ENCODE measurements around the gene CAVIN2.

The CAVIN2 gene

DNA sequence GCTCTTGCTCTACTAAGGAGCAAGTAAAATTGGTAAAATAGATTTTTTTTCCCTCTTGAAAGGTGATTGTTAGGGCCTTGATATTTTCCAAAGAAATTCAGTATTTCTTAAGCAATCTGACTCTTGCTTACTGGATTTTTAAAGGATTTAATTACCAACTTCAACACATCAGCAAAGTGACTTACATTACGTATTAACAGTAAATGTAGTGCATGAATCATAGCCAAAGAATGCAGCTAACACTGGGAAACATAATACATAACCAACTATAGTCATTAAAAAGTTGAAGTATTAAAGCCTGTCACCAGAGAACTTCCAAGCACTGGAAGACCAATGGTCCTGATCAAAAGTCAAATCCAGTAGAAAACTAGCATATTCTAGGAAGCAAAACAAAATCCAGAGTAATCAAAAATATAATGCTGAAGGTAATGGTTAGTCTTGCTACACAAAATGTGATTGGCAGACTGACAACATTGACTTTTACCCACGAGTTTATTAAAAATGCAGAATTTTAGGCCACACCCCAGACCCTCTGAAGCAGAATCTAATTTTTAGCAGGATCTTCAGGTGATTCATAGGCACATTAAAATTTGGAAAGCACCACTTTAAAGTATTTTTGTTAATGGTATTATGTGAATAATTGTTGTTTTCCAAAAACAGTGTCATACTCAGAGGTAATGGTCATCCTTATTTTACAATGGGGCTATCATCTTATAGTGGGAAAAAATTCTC, 31.8 kb upstream of the CAVIN2 start:
- TF ChIP-seq KLF8 (tag by site-specific recombination; IDR thresholded peaks at IDR 0.05) (0 out of 2 replicates have a peak, but pooled peaks have one; percentile 19), ZNF654 (tag by site-specific recombination; IDR thresholded peaks at IDR 0.05; ENCODE audit: low read depth) (no peak), RBAK (tag by site-specific recombination; IDR thresholded peaks at IDR 0.05) (no peak), ZNF785 (tag by site-specific recombination; IDR thresholded peaks at IDR 0.05) (no peak), SP7 (tag by site-specific recombination; IDR thresholded peaks at IDR 0.05) (0 out of 2 replicates have a peak, but pooled peaks have one; percentile 27), ZNF776 (tag by site-specific recombination; IDR thresholded peaks at IDR 0.05; ENCODE audit: borderline replicate concordance) (no peak), ZNF558 (tag by site-specific recombination; IDR thresholded peaks at IDR 0.05) (0 out of 2 replicates have a peak, but pooled peaks have one; percentile 19), ZNF561 (tag by site-specific recombination; IDR thresholded peaks at IDR 0.05; ENCODE audit: borderline replicate concordance) (no peak), ZNF629 (tag by site-specific recombination; IDR thresholded peaks at IDR 0.05) (peak; percentile 42; the same call in 1 of the 2 replicates), ZNF626 (tag by site-specific recombination; IDR thresholded peaks at IDR 0.05) (no peak)
- TF ChIP-seq, protein P1, sequence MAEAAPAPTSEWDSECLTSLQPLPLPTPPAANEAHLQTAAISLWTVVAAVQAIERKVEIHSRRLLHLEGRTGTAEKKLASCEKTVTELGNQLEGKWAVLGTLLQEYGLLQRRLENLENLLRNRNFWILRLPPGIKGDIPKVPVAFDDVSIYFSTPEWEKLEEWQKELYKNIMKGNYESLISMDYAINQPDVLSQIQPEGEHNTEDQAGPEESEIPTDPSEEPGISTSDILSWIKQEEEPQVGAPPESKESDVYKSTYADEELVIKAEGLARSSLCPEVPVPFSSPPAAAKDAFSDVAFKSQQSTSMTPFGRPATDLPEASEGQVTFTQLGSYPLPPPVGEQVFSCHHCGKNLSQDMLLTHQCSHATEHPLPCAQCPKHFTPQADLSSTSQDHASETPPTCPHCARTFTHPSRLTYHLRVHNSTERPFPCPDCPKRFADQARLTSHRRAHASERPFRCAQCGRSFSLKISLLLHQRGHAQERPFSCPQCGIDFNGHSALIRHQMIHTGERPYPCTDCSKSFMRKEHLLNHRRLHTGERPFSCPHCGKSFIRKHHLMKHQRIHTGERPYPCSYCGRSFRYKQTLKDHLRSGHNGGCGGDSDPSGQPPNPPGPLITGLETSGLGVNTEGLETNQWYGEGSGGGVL (tag by site-specific recombination; IDR thresholded peaks at IDR 0.05), result no peak
- TF ChIP-seq, protein P2, sequence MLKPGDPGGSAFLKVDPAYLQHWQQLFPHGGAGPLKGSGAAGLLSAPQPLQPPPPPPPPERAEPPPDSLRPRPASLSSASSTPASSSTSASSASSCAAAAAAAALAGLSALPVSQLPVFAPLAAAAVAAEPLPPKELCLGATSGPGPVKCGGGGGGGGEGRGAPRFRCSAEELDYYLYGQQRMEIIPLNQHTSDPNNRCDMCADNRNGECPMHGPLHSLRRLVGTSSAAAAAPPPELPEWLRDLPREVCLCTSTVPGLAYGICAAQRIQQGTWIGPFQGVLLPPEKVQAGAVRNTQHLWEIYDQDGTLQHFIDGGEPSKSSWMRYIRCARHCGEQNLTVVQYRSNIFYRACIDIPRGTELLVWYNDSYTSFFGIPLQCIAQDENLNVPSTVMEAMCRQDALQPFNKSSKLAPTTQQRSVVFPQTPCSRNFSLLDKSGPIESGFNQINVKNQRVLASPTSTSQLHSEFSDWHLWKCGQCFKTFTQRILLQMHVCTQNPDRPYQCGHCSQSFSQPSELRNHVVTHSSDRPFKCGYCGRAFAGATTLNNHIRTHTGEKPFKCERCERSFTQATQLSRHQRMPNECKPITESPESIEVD (tag by site-specific recombination; IDR thresholded peaks at IDR 0.05), result 0 out of 2 replicates have a peak, but pooled peaks have one; percentile 12
- TF ChIP-seq, protein P3, sequence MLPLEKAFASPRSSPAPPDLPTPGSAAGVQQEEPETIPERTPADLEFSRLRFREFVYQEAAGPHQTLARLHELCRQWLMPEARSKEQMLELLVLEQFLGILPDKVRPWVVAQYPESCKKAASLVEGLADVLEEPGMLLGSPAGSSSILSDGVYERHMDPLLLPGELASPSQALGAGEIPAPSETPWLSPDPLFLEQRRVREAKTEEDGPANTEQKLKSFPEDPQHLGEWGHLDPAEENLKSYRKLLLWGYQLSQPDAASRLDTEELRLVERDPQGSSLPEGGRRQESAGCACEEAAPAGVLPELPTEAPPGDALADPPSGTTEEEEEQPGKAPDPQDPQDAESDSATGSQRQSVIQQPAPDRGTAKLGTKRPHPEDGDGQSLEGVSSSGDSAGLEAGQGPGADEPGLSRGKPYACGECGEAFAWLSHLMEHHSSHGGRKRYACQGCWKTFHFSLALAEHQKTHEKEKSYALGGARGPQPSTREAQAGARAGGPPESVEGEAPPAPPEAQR (tag by site-specific recombination; IDR thresholded peaks at IDR 0.05), result no peak
- TF ChIP-seq, protein P4, sequence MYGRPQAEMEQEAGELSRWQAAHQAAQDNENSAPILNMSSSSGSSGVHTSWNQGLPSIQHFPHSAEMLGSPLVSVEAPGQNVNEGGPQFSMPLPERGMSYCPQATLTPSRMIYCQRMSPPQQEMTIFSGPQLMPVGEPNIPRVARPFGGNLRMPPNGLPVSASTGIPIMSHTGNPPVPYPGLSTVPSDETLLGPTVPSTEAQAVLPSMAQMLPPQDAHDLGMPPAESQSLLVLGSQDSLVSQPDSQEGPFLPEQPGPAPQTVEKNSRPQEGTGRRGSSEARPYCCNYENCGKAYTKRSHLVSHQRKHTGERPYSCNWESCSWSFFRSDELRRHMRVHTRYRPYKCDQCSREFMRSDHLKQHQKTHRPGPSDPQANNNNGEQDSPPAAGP (tag by site-specific recombination; IDR thresholded peaks at IDR 0.05), result no peak
- Histone ChIP-seq H3K36me3 (ENCODE audit: control insufficient read depth in 2 of 2, insufficient read depth in 1 of 2, low read length in 2 of 2) (no peaks in the 10 kb centered on the region), H3K27ac (ENCODE audit: extremely low read depth, low read depth, low read length) (no peak overlapping the region), H3K4me3 (ENCODE audit: low read depth, low read length) (no peak overlapping the region), H3K4me1 (ENCODE audit: control insufficient read depth, insufficient read depth, low read length) (no peaks in the 10 kb centered on the region; the same call in 1 of the 2 replicates), H3K9me3 (ENCODE audit: control insufficient read depth, insufficient read depth, low read depth, low read length) (no peaks in the 10 kb centered on the region)
- ChIA-PET CTCF (interaction anchor here (1.6 kb wide), 1 partner anchor 10 kb away, joined by 7 read pairs; no protein-coding TSS in a partner anchor), POLR2A (no interaction called here)

DNA sequence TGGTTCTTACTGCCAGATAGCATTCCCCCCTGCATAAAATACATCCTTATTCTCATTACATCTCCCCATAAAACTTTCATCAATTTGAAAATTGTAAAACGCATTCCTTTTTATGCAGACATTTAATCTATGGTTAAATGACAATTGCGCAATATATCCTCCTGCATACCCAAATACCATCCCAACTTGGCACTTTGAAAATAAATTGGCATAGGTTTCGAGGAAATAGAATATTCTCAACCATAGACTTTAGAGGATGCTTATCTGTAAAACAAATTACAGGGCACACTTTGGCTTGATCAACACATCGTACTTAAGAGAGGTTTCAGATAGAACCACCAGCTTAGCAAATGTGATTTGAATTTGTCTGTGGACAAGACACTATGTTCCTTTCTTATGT, 31.0 kb upstream of the CAVIN2 start:
- ChIA-PET CTCF (interaction anchor here (0.5 to 1.6 kb wide), 2 partner anchors 9 to 53 kb away, joined by 3 to 7 read pairs; no protein-coding TSS in a partner anchor), POLR2A (no interaction called here)
- Histone ChIP-seq H3K27ac (ENCODE audit: extremely low read depth, low read depth, low read length) (no peak overlapping the region), H3K4me1 (ENCODE audit: control insufficient read depth, insufficient read depth, low read length) (no peaks in the 10 kb centered on the region; the same call in 1 of the 2 replicates), H3K9me3 (ENCODE audit: control insufficient read depth, insufficient read depth, low read depth, low read length) (no peaks in the 10 kb centered on the region), H3K36me3 (ENCODE audit: control insufficient read depth in 2 of 2, insufficient read depth in 1 of 2, low read length in 2 of 2) (no peaks in the 10 kb centered on the region), H3K4me3 (ENCODE audit: low read depth, low read length) (no peak overlapping the region)
- TF ChIP-seq ZNF211 (tag by site-specific recombination; IDR thresholded peaks at IDR 0.05; ENCODE audit: low read depth) (no peak), ZNF114 (tag by site-specific recombination; IDR thresholded peaks at IDR 0.05) (no peak), ZNF433 (tag by site-specific recombination; IDR thresholded peaks at IDR 0.05; ENCODE audit: low read depth) (no peak), ZNF121 (tag by site-specific recombination; IDR thresholded peaks at IDR 0.05) (no peak), ZNF777 (tag by site-specific recombination; IDR thresholded peaks at IDR 0.05; ENCODE audit: borderline replicate concordance) (no peak), ZNF169 (tag by site-specific recombination; IDR thresholded peaks at IDR 0.05) (no peak), ZIC2 (tag by site-specific recombination; IDR thresholded peaks at IDR 0.05) (no peak), SP7 (tag by site-specific recombination; IDR thresholded peaks at IDR 0.05) (no peak), MYNN (tag by site-specific recombination; IDR thresholded peaks at IDR 0.05; ENCODE audit: borderline replicate concordance) (no peak)
- TF ChIP-seq, protein P5, sequence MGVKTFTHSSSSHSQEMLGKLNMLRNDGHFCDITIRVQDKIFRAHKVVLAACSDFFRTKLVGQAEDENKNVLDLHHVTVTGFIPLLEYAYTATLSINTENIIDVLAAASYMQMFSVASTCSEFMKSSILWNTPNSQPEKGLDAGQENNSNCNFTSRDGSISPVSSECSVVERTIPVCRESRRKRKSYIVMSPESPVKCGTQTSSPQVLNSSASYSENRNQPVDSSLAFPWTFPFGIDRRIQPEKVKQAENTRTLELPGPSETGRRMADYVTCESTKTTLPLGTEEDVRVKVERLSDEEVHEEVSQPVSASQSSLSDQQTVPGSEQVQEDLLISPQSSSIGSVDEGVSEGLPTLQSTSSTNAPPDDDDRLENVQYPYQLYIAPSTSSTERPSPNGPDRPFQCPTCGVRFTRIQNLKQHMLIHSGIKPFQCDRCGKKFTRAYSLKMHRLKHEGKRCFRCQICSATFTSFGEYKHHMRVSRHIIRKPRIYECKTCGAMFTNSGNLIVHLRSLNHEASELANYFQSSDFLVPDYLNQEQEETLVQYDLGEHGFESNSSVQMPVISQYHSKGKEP (tag by site-specific recombination; IDR thresholded peaks at IDR 0.05), result no peak
- TF ChIP-seq, protein P2 (tag by site-specific recombination; IDR thresholded peaks at IDR 0.05), result no peak

Data from HEK293 (cell line).